Activated naive CD4-positive, alpha-beta T cell treated with anti-CD3 and anti-CD28 coated beads for 36 hours (primary cell): Measurements from ENCODE around the gene NTM. TPM values are rescaled to one million over a fixed set of nuclear protein-coding genes. Genes with fewer than 3 reads are reported as not detected.

Source experiments
- CTCF ChIA-PET: fragments of 350-600 bp; sonication (Branson Sonifier 250); formaldehyde crosslinking; loops from one replicate; lab custom pipeline; 2021; ENCODE audit warnings: antibody characterized with exemption; lab: Charles Lee
- DNase-seq: peaks from one replicate; pipeline ENCODE4 v3.0.0-alpha.2; 2020
- H3K27ac Mint-ChIP-seq: one replicate; pipeline ENCODE4 v1.8.0; 2021; ENCODE audit warnings: mild to moderate bottlenecking, mixed read lengths
- H3K27me3 Mint-ChIP-seq: one replicate; pipeline ENCODE4 v1.8.0; 2021; ENCODE audit warnings: low read depth, mixed read lengths
- H3K36me3 Mint-ChIP-seq: one replicate; pipeline ENCODE4 v1.8.0; 2021; ENCODE audit warnings: low read depth, mixed read lengths
- H3K4me1 Mint-ChIP-seq: one replicate; pipeline ENCODE4 v1.8.0; 2021; ENCODE audit warnings: low read depth, mixed read lengths
- H3K4me3 Mint-ChIP-seq: one replicate; pipeline ENCODE4 v1.8.0; 2021; ENCODE audit warnings: mild to moderate bottlenecking, moderate library complexity, mixed read lengths
- H3K9me3 Mint-ChIP-seq: one replicate; pipeline ENCODE4 v1.8.0; 2021; ENCODE audit warnings: mixed read lengths
- intact Hi-C: fragments of 100-400 bp; cut with micrococcal nuclease; formaldehyde crosslinking; loops from one replicate; pipeline ENCODE4 v1.15.1; 2023
- total RNA-seq, 2 experiments: library from RNA; stranded (reverse); gene quantifications; one replicate each; pipeline ENCODE4 v1.2.3, GENCODE V29; 2021

The NTM gene
- total RNA-seq, 2 experiments from 2014 or later, result not detected

- peaks cover 11% of the 10 kb centered on the region for H3K27me3 Mint-ChIP-seq
- no peaks in the 10 kb centered on the region for H3K36me3 Mint-ChIP-seq
- CTCF ChIA-PET, result no interaction called here
- no peak overlapping the region for H3K27ac Mint-ChIP-seq
- no peak for DNase-seq
- no peak overlapping the region for H3K4me3 Mint-ChIP-seq
- intact Hi-C loops, result no loop called here
- H3K9me3 Mint-ChIP-seq, result no peaks in the 10 kb centered on the region
- H3K4me1 Mint-ChIP-seq, result no peaks in the 10 kb centered on the region
These were observed 554.2 kb downstream of the NTM start for GRCh38 chr11:131924457-131925201.

GRCh38 chr11:131925829-131926228 is 555.4 kb downstream of the NTM start:
- intact Hi-C loops, result no loop called here
- no peak for DNase-seq
- H3K4me3 Mint-ChIP-seq, result no peak overlapping the region
- no peaks in the 10 kb centered on the region for H3K36me3 Mint-ChIP-seq
- no peak overlapping the region for H3K27ac Mint-ChIP-seq
- H3K4me1 Mint-ChIP-seq, result no peaks in the 10 kb centered on the region
- CTCF ChIA-PET, result no interaction called here
- no peaks in the 10 kb centered on the region for H3K9me3 Mint-ChIP-seq
- H3K27me3 Mint-ChIP-seq, result peaks cover 7% of the 10 kb centered on the region

- intact Hi-C loops, result no loop called here
- H3K27me3 Mint-ChIP-seq, result peaks cover 7% of the 10 kb centered on the region
- H3K9me3 Mint-ChIP-seq, result no peaks in the 10 kb centered on the region
- H3K4me1 Mint-ChIP-seq, result no peaks in the 10 kb centered on the region
- CTCF ChIA-PET, result no interaction called here
- H3K4me3 Mint-ChIP-seq, result no peak overlapping the region
- no peaks in the 10 kb centered on the region for H3K36me3 Mint-ChIP-seq
- H3K27ac Mint-ChIP-seq, result no peak overlapping the region
- no peak for DNase-seq
These were observed 558.6 kb downstream of the NTM start for GRCh38 chr11:131928992-131929391.

GRCh38 chr11:131932584-131933325 is 562.3 kb downstream of the NTM start:
- no peak for DNase-seq
- no peak overlapping the region for H3K27ac Mint-ChIP-seq
- peaks cover 4% of the 10 kb centered on the region for H3K27me3 Mint-ChIP-seq
- no peaks in the 10 kb centered on the region for H3K36me3 Mint-ChIP-seq
- H3K4me1 Mint-ChIP-seq, result no peaks in the 10 kb centered on the region
- no peak overlapping the region for H3K4me3 Mint-ChIP-seq
- CTCF ChIA-PET, result no interaction called here
- intact Hi-C loops, result no loop called here
- no peaks in the 10 kb centered on the region for H3K9me3 Mint-ChIP-seq

GRCh38 chr11:131934006-131934405 is 563.6 kb downstream of the NTM start:
- Mint-ChIP-seq H3K27ac (no peak overlapping the region), H3K9me3 (no peaks in the 10 kb centered on the region), H3K4me1 (no peaks in the 10 kb centered on the region), H3K36me3 (no peaks in the 10 kb centered on the region), H3K4me3 (no peak overlapping the region), H3K27me3 (peaks cover under 1% of the 10 kb centered on the region)
- DNase-seq, result no peak
- CTCF ChIA-PET, result no interaction called here
- intact Hi-C loops, result no loop called here

GRCh38 chr11:131938351-131938751 is 567.9 kb downstream of the NTM start:
- Mint-ChIP-seq H3K36me3 (no peaks in the 10 kb centered on the region), H3K27me3 (no peaks in the 10 kb centered on the region), H3K27ac (no peak overlapping the region), H3K4me3 (no peak overlapping the region), H3K4me1 (no peaks in the 10 kb centered on the region), H3K9me3 (no peaks in the 10 kb centered on the region)
- no peak for DNase-seq
- intact Hi-C loops, result no loop called here
- CTCF ChIA-PET, result no interaction called here

- Mint-ChIP-seq H3K4me3 (no peak overlapping the region), H3K9me3 (no peaks in the 10 kb centered on the region), H3K4me1 (no peaks in the 10 kb centered on the region), H3K27ac (no peak overlapping the region), H3K36me3 (no peaks in the 10 kb centered on the region), H3K27me3 (no peaks in the 10 kb centered on the region)
- CTCF ChIA-PET, result no interaction called here
- DNase-seq, result no peak
- intact Hi-C loops, result no loop called here
These were observed 569.7 kb downstream of the NTM start for GRCh38 chr11:131940126-131940525.

- Mint-ChIP-seq H3K27ac (no peak overlapping the region), H3K27me3 (no peaks in the 10 kb centered on the region), H3K4me1 (no peaks in the 10 kb centered on the region), H3K9me3 (no peaks in the 10 kb centered on the region), H3K36me3 (no peaks in the 10 kb centered on the region), H3K4me3 (no peak overlapping the region)
- CTCF ChIA-PET, result no interaction called here
- DNase-seq, result no peak
- intact Hi-C loops, result no loop called here
These were observed 572.5 kb downstream of the NTM start for GRCh38 chr11:131942878-131943277.

- Mint-ChIP-seq H3K36me3 (no peaks in the 10 kb centered on the region), H3K9me3 (no peaks in the 10 kb centered on the region), H3K27me3 (no peaks in the 10 kb centered on the region), H3K4me3 (no peak overlapping the region), H3K27ac (no peak overlapping the region), H3K4me1 (no peaks in the 10 kb centered on the region)
- CTCF ChIA-PET, result no interaction called here
- intact Hi-C loops, result no loop called here
- DNase-seq, result no peak
These were observed 572.9 kb downstream of the NTM start for GRCh38 chr11:131943295-131943694.

- intact Hi-C loops, result no loop called here
- CTCF ChIA-PET, result no interaction called here
- no peaks in the 10 kb centered on the region for H3K36me3 Mint-ChIP-seq
These were observed 574.3 kb downstream of the NTM start for GRCh38 chr11:131944736-131945135.

GRCh38 chr11:131945706-131946105 is 575.3 kb downstream of the NTM start:
- Mint-ChIP-seq H3K36me3 (no peaks in the 10 kb centered on the region), H3K9me3 (no peaks in the 10 kb centered on the region), H3K4me3 (no peak overlapping the region), H3K4me1 (no peaks in the 10 kb centered on the region), H3K27me3 (no peaks in the 10 kb centered on the region), H3K27ac (no peak overlapping the region)
- no peak for DNase-seq
- intact Hi-C loops, result no loop called here
- CTCF ChIA-PET, result no interaction called here

More at GRCh38 chr11:131944736-131945135, 574.3 kb downstream of the NTM start:
- no peak overlapping the region for H3K27ac Mint-ChIP-seq
- no peaks in the 10 kb centered on the region for H3K27me3 Mint-ChIP-seq
- H3K4me1 Mint-ChIP-seq, result no peaks in the 10 kb centered on the region
- no peak for DNase-seq
- H3K4me3 Mint-ChIP-seq, result no peak overlapping the region
- no peaks in the 10 kb centered on the region for H3K9me3 Mint-ChIP-seq

- DNase-seq, result no peak
- CTCF ChIA-PET, result no interaction called here
- H3K4me1 Mint-ChIP-seq, result no peaks in the 10 kb centered on the region
- no peaks in the 10 kb centered on the region for H3K36me3 Mint-ChIP-seq
- H3K4me3 Mint-ChIP-seq, result no peak overlapping the region
- H3K27ac Mint-ChIP-seq, result no peak overlapping the region
- no peaks in the 10 kb centered on the region for H3K9me3 Mint-ChIP-seq
- intact Hi-C loops, result no loop called here
- H3K27me3 Mint-ChIP-seq, result peaks cover 2% of the 10 kb centered on the region
These were observed 577.1 kb downstream of the NTM start for GRCh38 chr11:131947511-131947910.

GRCh38 chr11:131951121-131951520 is 580.7 kb downstream of the NTM start:
- H3K27ac Mint-ChIP-seq, result no peak overlapping the region
- H3K27me3 Mint-ChIP-seq, result peaks cover 2% of the 10 kb centered on the region
- no peak overlapping the region for H3K4me3 Mint-ChIP-seq
- no peaks in the 10 kb centered on the region for H3K4me1 Mint-ChIP-seq
- intact Hi-C loops, result no loop called here
- CTCF ChIA-PET, result no interaction called here
- DNase-seq, result no peak
- no peaks in the 10 kb centered on the region for H3K36me3 Mint-ChIP-seq
- H3K9me3 Mint-ChIP-seq, result no peaks in the 10 kb centered on the region
